Skeletal muscle cell (primary cell): ENCODE measurements around the gene CBX8.

Source experiments
- DNase-seq: peaks from one replicate; pipeline ENCODE4 v3.0.0-alpha.2; 2010; ENCODE audit warnings: low read depth
- H3K4me3 ChIP-seq: 2 replicates; pipeline ENCODE4 v1.5.1; 2011; ENCODE audit warnings: low read depth, mild to moderate bottlenecking, control low read depth, low read length, moderate library complexity

The CBX8 gene

GRCh38 chr17:79822583-79823124, 25.8 kb upstream of the CBX8 start:
- no peak overlapping the region for H3K4me3 ChIP-seq
- no peak for DNase-seq

GRCh38 chr17:79821331-79822095, 24.6 kb upstream of the CBX8 start:
- DNase-seq: no peak
- H3K4me3 ChIP-seq: no peak overlapping the region

GRCh38 chr17:79820959-79821330, 24.1 kb upstream of the CBX8 start:
- no peak overlapping the region for H3K4me3 ChIP-seq
- no peak for DNase-seq

GRCh38 chr17:79819534-79820276, 22.8 kb upstream of the CBX8 start:
- H3K4me3 ChIP-seq: no peak overlapping the region
- DNase-seq: no peak

- no peak overlapping the region for H3K4me3 ChIP-seq
- DNase-seq: no peak
Measured at GRCh38 chr17:79819085-79819484, 22.2 kb upstream of the CBX8 start.

DNA sequence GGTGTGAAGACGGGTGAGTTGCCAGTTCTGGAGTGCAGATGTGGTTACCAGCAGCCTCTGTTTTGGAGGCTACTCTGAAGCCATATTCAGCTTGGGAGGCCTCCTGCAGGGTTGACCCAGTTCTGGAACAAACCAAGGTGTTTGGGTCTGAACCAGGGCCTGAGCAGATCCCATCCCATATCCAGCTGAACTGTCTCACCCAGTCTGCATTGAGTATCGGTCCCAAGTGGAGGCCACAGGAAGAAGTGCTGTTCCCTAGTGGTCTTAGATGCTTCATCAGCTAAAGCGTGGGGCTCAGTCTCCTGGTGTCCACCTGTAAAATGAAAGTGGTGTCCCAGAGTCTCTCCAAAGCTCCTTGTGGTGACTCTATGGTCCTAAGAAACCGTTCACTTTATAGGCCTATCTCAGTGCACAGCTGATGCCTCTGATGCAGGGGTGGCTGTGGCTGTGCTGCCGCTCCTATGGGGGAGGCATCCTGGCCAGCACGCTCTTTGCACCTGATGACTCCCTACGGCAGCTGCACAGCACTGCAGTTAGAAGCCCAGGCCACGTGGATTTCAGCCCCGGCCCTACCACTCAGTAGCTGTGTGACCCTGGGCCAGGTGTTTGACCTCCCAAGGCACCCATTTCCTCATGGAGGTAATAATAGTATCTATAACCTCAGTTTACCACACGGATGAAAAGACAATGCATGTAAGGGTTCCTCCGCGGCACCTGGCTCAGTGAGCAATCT, 21.3 kb upstream of the CBX8 start:
- H3K4me3 ChIP-seq: no peak overlapping the region
- no peak for DNase-seq

DNA sequence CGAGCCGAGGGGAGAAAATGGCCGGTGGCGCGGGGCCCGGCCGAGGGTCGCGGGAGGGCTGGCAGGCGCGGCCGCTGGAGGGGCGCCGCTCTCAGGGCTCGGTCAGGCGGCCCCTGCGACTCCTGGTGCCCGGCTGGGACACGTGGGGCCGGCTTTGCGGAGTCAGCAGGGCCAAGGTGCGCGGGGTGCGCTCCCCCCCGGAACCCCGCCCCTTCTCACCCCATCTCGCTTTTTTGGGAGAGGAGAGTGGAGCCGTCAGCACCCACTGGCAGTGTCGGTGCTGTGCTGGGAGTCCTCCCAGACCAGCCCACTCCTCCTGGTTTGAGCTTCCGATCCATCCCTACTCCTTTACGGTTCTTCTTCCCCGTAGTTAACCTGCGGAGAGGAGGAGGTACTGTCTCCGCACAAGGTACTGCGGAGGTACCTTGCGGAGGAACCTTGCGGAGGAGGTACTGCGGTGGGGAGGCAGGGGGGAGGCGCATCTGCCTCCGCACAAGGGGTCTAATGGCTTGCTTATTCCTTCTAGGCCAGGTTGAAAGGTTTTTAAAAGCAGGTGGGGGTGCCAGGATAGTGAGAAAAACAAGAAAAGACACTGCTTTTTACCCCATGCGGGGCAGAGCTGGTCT, 19.1 kb upstream of the CBX8 start:
- no peak for DNase-seq
- H3K4me3 ChIP-seq: no peak overlapping the region

DNA sequence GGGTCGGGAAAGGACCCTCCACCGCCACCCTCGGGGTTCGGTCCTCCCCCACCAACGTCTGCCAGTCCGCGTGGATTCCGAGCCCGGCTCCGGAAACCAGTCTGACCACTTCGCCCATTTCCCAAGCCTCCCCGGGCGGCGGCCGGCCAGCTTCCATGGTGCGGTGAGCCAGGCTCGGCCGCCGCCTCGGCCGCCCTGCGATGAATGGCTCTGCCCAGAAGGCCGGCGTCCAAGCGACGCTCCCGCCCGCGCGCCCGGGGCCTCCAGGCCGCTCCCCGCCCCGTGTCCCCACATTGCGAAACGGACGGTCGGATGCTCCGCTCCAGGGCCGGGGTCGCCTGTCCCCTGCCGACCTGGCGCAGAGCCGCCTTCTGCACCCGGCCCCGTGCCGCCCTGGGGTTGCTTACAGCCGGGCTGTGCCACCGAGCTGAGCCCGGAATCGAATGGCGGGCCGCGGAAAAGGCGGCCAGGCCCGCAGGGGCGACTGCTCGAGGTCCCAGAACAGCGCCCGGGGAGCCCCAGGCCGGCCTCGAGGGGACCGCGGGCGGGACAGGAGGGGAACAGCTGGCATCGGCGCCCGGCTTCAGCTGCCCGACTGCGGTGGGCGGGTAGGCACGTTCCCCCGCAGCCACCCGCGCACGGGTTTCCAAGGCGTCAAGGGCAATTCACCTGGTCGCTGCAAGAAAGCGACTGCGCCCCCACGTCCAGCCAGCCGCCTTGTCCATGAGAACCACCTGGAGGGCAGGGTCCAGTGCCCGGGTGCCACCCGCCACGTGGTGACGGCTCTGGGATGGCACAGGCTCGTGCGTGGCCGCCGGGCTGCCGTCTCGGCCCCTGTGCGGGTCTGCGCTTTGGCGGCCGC, 18.3 kb upstream of the CBX8 start:
- no peak for DNase-seq
- H3K4me3 ChIP-seq: peak overlapping the region; percentile 3

DNA sequence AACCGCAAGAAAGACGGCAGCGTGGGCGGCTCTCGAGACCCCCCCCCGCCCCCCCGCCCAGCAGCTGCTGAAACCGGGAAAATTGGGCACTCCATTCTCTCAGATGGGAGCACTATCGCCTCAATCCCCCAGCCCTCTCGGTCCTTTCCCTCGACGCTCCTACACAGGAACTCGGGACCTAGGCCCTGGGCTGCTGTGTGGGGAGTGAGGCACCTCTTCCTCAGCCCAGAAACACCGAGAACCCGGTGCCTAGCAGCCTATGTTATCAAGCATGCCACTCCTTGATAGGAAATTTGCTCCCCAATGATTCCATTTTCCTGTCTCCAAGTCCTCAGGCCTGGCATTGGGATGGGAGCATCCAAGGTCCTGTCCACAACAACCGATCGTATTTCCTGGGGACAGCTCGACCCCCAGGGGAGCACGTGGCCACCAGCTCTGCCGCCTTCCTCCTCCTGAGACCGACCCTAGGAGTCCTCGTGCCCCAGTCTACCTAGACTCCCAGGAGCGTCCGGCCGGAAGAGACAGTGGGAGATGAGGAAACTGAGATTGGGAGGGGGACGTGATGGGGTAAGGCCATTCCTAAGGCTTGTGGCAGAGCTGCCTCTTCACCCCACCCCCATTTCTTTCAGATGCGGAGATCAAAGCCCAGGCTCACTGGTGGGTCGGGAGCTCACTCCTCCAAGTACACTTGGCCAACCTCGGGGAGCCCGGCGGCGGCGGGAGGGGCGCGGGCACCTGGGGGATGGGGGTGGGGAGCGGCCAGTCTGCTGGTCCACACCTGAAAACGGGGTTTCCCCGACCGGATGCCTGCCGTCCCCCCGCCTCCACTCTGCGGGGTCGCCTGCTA, 17.5 kb upstream of the CBX8 start:
- no peak for DNase-seq
- H3K4me3 ChIP-seq: no peak overlapping the region

- H3K4me3 ChIP-seq: peak overlapping the region; percentile 40
- DNase-seq: no peak
Measured at GRCh38 chr17:79813297-79814126, 16.6 kb upstream of the CBX8 start.

DNA sequence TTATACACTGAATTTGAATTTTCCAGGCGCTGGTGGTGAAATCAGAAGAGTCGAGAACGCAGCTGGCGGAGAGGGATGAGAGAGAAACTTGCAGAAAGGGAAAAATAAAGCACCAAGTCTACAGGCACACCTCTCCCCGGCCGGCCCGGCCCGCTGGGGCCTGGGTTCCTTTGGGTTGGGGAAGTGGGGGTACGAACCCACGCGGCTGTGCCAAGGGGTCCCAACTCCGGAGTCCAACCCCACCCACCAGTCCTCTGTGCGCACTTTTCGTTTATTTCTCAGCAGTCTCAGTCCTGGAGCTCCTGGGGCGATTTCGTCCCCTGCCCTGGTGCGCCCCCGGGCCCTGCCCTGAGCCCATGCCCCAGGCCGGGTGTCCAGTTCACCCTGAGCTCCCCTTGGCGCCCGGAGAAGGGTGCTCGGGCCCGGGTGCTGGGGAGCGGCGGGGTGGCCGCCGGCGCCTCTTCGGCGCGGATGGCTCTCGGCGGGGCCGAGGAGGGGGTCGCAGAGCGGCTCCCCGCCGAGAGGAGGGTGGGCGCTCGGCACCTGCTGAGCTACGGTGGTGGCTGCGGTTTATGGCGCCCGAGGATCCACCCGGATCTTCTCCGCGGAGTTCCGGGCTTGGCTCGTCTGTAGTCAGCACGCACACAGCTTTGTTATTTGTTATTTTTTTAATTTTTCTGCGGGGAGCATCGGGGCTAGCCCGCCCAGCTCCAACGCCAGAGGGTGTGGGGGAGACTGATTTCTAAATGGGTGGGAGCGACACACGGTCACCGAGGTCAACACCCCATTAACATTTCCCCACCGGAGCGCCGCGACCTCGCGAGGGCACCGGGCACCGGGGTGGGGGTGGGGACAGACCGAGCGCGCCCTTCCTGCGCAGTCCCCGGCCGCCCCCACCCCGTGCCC, 15.7 kb upstream of the CBX8 start:
- no peak for DNase-seq
- H3K4me3 ChIP-seq: peak overlapping the region; percentile 40

DNA sequence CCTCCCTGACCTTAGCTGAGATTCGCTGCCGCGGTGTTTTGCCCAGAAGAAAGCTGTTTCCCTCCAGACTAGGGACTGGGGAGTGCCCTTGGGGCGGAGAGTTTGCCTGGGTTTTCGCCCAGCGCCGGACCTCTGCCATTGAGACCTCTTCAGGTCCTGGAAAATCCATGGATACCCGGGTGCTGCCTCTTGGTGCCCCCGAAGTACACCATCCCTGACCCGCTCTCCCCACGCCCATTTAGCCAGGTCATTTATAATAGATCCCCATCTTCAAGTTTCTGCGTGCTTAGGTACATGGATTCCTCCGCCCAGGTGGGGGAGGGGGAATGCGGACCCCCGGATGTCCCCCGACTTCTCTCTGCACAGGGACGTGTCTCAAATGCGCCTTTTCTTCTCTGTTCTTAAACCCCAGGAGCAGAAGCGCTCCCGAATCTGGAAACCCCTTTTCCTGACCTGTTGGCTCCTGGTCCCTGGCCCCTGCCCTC, 15.0 kb upstream of the CBX8 start:
- H3K4me3 ChIP-seq: no peak overlapping the region
- DNase-seq: no peak

- no peak for DNase-seq
- H3K4me3 ChIP-seq: no peak overlapping the region
Measured at GRCh38 chr17:79811011-79811867, 14.4 kb upstream of the CBX8 start.

DNA sequence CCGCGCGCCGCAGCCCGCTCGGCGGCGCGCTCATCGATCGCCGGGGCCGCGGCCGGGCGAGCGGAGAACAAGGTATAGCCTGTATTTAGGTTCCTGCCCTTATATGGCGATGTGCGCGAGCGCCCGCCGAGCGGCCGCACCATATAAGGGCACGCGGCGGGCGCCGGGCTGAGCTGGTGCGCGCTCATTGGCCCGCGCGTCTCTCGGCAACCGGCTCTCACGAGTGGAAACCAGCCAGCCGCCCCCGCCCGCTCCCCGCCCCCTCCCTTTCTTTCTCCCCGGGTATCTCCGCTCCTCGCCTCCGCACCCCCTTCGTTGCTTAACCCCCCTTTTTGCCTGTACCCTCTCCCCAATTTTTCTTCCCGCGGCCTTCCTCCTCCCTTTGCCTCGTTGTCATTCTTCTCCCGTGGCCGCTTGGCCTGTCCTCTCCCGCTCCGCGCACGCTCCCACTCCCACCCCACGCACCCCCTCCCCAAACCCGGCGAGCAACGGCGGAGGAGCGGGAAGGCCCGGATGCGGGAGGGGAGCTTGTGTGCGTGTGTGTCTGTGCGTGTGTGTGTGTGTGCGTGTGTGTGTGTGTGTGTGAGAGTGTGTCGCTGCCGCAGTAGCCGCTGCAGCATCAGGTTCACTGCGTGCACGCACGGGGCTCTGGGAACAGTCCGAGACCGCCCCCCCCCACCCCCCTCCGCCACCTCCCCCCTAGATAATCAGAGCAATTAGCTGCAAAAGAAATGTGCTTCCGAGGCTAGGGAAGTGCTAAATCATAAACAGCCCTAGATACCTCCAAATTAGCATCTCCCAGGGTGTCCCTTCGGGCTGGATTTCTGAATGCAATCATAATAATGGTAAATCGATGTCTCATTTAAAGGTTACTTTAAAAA, 13.5 kb upstream of the CBX8 start:
- peak overlapping the region; percentile 34 for H3K4me3 ChIP-seq
- DNase-seq: peak; percentile 30
